ENCODE data around the gene NET1.
"Not testable (repeated sequence)": the region's sequence is repeated elsewhere in the genome, so short reads cannot be mapped to it uniquely, and the experiment has no call there.

Gene NET1

GRCh38 chr10:5467207-5467535, 54.8 kb downstream of the NET1 start:
- DNase-seq, result no peak

- DNase-seq, result no peak
These were observed 55.4 kb downstream of the NET1 start for GRCh38 chr10:5467634-5468255.

DNA sequence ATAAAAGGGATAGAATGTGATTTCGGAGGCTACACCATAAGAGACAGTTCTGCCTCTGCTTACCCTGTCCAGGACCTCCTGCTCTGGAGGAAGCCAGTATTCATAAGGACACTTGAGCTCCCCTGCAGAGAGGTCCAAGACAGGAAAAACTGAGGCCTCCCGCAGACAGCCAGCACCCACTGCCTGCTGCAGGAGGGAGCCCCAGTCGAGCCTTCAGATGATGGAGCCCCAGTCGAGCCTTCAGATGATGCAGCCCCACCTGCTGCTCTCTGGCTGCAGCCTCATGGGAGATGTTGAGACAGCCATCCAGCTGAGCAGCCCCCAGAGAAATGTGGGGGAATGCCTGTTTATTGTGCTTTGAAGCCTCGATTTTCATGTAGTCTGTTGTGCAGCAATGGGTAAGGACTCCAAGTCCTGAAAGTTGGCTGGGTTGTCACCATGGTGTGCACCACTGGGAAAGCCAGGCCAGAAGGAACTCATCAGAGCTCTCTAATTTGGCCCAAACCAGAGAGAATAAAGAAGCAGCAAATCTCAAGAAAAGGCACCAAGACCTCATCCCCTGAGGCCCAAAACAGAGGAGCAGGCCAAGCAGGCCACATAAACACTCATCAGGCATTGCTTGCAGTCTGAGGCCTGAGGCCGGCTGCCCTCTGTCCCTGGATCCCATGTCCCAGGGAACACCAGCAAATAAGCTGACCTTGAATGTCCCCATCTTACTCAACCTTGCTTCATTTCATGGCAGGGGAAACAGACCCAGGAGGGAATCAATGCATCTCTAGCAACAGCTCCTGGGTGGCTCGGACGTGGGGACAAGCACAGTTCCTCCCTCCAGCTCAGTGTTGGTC, 56.1 kb downstream of the NET1 start:
- DNase-seq, result no peak

DNA sequence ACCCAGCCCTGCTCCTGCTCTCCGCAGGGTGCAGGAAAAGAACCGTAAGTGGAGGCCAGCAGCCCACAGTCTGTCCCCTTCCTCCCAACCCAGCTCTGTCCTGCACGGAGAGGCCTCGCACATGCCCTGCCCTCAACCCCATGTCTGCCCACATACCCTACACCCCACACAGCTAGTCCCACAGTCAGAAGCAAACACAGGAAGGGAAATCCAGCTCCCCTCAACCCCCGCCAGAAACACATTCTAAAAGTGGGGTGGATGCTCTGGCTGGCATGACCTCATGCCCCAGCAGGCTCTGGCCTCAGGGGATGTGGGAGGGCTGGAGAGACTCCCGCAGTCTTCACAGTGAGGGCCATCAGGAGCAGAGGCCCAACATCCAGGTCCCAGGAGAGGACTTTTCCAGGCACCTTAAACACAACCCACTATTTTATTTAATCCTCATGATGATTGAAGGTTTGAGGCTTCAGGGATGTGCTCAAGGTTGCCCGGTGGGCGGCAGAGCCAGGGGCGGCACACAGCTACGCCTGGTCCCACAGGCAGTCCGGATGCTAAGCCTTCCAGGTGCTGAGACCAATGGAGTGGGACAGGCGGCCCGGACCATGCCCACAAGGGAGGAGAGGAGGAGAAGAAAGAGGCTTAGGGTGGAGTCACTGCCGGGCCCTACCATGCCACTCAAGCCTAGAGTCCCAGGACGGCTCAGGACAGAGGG, 57.1 kb downstream of the NET1 start:
- DNase-seq, result no peak

- DNase-seq, result no peak
These were observed 57.9 kb downstream of the NET1 start for GRCh38 chr10:5470062-5470751.

DNA sequence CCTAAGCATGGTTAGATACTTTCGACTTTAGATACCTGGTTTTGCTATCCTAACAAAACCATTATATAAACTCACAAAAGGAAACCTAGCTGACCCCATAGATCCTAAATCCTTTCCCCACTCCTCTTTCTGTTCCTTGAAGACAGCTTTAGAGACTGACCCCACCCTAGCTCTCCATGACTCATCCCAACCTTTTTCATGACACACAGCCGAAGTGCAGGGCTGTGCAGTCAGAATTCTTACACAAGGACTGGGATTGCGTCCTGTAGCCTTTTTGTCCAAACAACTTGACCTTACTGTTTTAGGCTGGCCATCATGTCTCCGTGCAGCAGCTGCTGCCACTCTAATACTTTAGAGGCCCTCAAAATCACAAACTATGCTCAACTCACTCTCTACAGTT, 62.3 kb downstream of the NET1 start:
- DNase-seq, result not testable (repeated sequence)

GRCh38 chr10:5475088-5475487, 62.7 kb downstream of the NET1 start:
- not testable (repeated sequence) for DNase-seq

DNA sequence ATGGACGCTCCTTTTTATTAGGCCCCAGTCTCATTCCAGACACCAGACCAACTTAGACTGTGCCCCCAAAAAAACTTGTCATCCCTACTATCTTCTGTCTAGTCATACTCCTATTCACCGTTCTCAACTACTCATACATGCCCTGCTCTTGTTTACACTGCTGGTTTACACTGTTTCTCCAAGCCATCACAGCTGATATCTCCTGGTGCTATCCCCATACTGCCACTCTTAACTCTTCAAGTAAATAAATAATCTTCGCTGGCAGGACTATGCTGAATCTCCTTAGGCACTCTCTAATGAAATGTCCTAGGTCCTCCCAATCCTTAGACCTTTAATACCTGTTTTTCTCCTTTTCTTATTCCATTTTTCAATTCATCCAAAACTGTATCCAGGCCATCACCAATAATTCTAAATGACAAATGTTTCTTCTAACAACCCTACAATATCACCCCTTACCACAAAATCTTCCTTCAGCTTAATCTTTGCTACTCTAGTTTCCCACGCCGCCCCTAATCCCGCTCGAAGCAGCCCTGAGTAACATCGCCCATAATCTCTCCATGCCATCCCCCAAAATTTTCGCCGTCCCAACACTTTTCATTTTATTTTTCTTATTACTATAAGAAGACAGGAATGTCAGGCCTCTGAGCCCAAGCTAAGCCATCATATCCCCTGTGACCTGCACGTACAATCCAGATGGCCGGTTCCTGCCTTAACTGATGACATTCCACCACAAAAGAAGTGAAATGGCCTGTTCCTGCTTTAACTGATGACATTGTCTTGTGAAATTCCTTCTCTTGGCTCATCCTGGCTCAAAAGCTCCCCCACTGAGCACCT, 63.8 kb downstream of the NET1 start:
- DNase-seq, result not testable (repeated sequence)

DNA sequence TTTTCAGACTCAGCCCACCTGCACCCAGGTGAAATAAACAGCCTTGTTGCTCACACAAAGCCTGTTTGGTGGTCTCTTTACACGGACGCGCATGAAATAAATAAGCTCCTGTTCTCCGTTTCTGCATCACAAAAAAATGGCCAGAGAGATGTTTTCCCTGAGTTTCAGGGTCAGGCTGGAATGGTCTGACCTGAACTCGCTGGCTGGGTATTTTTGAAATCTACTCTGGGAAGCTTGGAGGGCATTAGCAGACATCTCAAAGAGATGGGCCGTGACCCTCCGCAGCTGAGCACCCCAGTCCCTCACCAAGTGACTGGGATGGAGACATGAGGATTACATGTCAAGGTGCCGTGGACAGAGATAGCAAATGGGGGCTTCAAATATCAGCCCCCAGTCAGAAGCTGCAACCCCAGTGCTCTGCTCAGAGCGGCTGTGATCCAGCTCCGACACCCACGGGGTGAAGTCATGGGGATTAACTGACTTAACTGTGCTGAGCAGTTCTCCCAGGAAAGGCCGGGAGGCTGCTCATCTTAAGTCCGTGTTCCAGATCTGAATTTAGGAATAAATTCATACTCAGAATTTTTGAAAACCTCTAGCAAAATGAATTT, 64.7 kb downstream of the NET1 start:
- DNase-seq, result no peak

GRCh38 chr10:5477948-5478693, 65.8 kb downstream of the NET1 start:
- no peak for DNase-seq

DNA sequence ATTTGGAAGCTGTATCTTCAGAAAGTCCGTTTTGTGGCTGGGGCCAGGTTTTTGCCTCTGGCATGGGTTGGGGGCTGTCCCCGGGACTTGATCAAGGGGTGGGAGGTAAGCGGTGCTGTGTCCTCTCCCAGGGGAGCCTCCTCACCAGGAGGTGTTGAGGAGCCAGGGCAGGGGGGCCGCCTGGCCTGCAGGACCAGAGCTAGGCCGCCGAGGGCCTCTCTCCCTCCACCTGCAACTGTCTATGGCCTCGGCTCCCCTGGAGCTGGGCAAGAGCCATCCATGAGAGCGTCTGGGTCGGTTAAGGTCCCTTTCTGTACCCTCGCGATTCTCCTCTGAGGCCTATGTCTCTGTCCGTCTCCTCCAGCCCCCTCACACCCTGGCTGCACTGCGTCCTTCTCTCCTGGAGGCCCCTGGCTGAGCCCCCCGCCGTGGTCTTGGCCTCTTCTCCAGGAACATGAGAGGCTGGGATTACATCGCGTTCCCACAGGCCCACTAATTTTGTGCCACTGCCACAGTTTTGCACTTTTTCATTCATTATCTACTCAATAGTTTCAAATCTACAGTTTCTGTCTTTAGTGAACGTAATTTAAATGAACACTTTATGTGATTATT, 66.4 kb downstream of the NET1 start:
- no peak for DNase-seq

DNA sequence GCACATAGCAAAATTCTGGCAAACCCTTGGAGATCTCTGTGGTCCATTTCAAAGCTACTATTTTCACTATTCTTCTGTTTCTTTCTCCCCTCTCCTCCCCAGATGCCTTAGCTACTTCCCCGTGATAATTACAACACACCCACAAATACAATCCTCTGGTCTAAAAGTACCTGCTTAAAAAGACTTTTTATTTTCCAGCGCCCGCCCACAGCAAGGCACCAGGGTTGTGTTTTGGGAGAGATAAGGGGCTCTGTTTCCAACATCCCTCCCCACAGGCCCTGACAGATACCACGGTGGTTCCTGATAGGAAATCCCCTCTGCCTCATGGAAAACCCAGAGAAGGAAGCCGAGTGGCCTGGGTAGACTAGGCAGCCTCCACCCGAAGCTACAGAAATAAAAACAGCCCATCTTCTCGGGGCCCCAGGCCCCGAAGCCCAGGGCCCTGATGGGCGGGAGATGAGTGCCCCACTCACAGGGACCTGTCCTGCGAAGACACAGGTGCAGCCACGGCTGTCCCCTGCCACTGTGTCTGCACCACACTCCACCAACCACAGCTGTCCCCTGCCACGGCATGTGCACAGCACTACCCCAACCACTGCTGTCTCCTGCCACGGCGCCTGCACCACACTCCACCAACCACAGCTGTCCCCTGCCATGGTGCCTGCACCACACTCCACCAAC, 67.3 kb downstream of the NET1 start:
- no peak for DNase-seq

- DNase-seq, result no peak
These were observed 68.0 kb downstream of the NET1 start for GRCh38 chr10:5480162-5480941.

DNA sequence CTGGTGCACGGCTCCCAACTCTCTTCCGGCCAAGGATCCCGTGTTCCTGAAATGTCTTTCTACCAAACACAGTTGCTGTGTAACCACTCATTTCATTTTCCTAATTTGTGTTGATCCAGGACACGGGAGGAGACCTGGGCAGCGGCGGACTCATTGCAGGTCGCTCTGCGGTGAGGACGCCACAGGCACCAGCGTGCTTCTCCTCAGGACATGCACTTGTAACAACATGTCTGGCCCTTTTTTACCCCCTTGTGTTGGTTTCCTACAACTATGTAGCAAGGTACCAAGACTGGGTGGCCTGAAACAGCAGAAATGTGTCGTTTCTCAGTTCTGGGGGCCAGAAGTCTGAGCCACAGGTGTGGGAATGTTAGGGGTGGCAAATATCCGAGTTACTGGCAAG, 68.8 kb downstream of the NET1 start:
- no peak for DNase-seq

GRCh38 chr10:5482016-5482415, 69.7 kb downstream of the NET1 start:
- no peak for DNase-seq

DNA sequence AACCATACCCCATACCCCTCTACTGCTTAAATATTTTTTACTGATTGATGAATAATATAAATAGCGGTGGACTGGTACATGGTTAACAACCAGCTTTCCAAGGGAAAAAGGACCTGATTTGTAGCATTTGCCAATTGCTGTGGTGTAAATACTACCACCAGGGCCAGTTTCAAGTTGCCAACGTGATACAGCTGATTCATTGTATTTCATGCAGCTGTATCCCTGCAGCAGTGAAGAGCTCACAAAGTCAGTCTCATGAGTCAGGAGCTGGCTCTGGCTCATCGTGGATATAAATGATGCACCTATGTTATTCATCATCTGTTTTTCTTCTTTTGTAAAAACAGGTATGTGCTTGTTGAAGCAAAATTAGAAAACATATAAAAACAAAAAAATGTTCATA, 71.8 kb downstream of the NET1 start:
- no peak for DNase-seq

- DNase-seq, result no peak
These were observed 72.9 kb downstream of the NET1 start for GRCh38 chr10:5485290-5485689.

- DNase-seq, result no peak
These were observed 73.8 kb downstream of the NET1 start for GRCh38 chr10:5485948-5486852.

All from stimulated activated CD4-positive, alpha-beta T cell treated with anti-CD3 and anti-CD28 coated beads, Interleukin-4, amount 100 ng/mL, for 1 hour (primary cell).